ENCODE measurements around the gene SLC18A3.

The SLC18A3 gene

DNA sequence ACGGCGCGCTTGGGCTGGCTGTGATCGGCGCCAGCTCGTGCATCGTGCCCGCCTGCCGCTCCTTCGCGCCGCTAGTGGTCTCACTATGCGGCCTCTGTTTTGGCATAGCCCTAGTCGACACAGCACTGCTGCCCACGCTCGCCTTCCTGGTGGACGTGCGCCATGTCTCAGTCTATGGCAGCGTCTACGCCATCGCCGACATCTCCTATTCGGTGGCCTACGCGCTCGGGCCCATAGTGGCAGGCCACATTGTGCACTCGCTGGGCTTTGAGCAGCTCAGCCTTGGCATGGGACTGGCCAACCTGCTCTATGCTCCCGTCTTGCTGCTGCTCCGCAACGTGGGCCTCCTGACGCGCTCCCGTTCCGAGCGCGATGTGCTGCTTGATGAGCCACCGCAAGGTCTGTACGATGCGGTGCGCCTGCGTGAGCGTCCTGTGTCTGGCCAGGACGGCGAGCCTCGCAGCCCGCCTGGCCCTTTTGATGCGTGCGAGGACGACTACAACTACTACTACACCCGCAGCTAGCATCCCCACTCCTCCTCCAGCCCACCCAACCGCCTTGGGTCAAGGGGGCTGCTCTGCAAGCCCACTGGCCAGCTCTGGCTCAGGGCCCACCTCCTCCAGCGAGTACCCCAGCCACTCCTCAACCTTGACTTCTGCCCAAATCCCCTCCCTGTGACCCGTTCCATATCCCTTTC, 1.9 kb downstream of the SLC18A3 start:
- no peak for DNase-seq (ENCODE audit: low read depth)

DNA sequence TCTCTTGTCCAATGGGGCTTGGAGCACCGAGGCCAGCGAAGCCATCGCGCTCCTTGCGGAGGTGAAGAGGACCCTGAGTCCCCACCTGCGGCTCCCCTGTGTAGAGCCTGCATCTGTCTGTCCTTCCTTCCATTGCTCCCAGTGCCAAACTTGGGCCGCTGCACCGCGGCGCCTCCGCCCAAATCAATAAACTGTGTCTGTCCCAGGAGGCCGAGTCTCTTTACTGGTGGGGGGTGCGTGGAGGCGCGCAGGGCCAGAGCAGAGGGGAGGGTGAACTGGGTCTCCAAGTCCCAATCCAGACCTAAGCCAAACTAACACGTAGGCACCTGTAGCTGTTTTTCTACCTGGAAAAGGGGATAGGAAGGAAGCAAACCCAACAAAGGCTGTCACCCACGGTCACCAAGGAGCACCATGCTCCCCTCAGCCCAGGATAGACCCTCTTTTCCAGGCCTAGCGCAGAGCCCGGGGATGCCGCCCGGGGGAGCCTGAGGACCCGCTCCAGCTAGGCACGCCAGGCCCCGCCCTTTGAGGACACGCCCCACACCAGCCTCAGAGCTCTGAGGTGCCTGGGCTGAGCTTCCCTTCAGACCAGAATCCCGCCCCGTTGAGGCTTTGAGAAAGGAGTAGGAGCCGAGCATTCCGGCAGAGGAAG, 2.5 kb downstream of the SLC18A3 start:
- no peak for DNase-seq (ENCODE audit: low read depth)

DNA sequence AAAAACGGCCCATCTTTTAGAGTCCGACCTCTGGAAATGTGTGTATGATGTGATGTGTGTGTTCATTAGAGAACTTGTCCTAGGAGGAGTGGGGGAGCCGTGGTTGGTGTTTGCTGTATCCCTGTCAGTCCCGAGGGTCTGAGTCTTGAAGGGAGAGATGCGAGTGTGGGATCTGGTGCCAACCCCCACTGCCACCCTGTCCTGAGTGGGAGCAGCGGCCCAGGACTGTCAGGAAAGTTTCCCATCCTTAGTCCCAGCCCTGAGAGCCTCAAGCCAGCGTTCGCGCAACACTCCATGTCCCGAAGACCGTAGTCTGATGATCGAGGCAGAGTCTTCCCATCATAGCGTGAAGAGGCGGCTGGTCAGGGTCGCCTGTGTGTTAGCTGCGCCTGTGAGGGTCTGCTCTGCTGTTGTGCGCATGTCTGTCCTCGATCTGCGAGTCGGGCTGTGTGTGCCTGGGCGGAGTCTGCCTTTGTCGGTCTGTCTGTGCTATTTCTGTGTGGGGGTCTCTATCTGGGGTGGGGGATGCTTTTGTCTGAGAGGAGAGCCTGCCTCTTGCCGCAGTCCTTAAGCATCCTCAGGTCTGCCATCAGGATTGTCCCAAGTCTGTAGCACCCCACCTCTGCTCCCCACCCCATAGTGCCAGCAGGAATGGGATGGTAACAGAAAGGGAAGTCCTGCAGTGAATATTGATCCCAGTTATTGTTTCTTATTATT, 3.2 kb downstream of the SLC18A3 start:
- DNase-seq (ENCODE audit: low read depth) = no peak

DNA sequence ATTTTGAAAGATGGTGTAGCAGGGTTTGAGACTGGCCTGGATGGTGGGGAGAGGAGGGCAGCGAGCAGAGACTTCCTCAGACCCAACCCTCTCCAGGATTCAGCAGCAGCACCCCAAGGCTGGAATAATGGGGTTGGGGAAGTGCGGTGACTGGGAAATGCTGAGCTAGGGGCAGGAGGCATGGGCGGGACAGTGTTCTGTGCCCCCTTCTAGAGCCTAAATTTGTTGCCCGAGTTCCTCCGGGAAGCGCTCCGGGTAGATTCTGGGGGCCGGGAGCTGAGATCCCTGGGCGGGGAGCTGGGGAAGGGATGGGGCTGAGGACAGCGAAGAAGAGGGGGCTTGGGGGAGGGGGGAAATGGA, 3.8 kb downstream of the SLC18A3 start, which contains the start of gene CHAT:
Gene CHAT (plus strand): TSS at position 156 of the 360 bp plus-strand sequence. CDS start 153 bp downstream, at position 309.
- DNase-seq (ENCODE audit: low read depth) = no peak

DNA sequence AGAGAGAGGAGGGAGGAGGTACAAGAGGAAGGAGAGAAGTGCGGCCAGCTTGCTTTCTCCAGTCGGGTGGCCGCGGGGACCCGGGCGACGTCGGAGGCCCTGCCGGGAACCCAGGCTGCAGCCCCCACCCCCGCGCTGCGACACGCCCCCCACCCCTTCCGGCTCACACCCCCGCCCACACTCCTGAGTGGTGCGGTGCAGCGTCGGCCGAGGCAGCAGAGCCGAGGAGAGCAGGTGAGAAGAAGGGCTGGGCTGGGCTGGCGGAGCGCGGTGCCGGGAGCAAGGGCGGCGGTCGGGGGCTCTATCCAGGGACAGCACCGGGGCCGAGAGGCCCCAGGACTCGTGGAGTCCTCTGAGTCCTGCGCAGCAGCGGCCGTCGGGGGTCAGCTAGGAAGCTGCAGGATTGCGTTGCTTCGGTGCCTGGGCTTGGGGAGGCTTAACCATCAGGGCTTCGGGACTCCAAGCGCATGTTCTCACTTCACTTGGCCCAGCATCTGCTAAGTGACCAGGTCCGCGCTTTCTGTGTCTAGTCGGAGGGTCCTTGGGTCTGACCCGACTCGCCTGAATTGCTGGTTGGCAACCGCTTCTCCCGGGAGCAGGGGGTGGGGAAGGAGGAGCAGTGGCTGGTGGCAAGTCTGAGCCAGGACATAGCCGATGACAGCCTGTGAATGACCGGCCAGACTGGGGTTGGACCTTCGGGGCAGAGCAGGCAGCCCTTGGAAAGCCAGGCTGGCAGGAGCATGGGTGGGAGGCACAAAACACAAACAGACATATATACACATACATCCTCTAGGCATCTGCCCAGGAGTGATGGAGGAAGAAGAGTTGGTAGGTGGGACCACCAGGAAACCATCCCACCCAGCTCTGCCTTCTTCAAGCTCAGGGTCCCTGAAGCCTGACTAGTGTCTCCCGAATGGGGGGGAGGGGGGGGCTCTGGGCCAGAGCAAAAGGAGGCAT, 4.4 kb downstream of the SLC18A3 start:
- DNase-seq (ENCODE audit: low read depth) = no peak

DNA sequence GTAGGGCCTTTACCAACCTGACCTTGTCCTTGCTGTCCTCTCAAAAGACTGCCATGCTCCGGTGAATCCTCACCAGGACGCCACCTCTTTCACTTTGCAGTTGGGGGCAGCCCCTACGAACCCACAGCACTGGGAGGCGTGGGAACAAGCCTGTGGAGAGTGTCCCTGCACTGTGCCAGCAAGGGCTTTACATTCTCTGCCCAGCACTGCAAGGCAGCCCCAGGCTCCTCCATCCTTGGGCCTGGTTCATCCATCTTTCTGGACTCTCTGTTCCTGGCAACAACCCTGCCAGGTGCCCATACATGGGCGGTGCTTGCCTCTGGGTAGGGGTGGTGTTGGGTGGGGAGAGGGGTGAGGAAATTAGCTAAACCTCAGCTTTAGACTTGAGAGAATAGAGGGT, 5.1 kb downstream of the SLC18A3 start:
- no peak for DNase-seq (ENCODE audit: low read depth)

DNA sequence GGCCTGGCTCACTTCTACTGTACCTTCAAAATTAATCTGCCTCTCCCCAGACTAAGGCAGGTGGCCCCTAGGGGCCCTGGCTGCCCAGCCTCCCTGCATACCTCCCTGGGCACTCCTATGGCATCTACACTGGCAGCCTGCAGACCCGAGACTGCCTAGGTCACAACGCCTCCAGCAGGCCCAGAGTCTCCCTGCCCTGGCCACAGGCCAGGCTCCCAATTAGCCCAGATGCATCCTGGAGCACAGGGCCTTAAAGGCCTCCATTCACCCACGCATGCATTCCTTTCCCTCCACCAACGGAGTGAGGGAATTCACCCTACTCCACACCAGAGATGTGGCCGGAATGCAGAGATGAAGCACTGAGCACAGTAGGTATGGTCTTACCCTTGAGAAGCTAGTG, 5.6 kb downstream of the SLC18A3 start:
- no peak for DNase-seq (ENCODE audit: low read depth)

DNA sequence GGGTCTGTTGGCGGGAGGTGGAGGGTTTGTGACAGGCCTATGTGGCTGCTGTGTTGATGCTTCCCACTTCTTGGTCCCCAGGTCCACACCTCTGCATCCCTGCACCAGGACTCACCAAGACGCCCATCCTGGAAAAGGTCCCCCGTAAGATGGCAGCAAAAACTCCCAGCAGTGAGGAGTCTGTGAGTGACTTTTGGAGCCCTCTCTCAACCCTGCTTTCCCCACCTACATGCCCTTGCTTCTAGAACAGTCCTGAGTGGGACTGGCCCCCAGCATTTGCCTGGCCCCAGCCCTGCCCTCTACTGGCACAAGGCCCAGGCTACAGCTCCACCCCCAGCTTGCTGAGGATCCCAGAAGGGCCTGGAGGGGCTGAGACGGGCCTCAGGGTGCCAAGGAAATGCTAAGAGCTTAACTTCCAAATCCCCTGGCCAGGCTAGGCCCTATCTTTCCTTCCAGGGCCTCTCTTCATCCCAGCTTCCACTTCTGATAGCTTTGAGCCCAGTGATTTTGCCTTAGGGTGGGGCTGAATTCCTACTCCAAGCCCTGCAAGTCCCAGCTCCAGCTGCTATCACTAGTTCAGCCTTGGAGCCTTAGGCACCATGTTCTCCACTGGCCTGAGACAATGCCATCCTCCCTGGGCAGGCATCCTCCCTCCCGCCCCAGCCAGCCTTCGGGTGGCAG, 6.5 kb downstream of the SLC18A3 start:
- no peak for DNase-seq (ENCODE audit: low read depth)

DNA sequence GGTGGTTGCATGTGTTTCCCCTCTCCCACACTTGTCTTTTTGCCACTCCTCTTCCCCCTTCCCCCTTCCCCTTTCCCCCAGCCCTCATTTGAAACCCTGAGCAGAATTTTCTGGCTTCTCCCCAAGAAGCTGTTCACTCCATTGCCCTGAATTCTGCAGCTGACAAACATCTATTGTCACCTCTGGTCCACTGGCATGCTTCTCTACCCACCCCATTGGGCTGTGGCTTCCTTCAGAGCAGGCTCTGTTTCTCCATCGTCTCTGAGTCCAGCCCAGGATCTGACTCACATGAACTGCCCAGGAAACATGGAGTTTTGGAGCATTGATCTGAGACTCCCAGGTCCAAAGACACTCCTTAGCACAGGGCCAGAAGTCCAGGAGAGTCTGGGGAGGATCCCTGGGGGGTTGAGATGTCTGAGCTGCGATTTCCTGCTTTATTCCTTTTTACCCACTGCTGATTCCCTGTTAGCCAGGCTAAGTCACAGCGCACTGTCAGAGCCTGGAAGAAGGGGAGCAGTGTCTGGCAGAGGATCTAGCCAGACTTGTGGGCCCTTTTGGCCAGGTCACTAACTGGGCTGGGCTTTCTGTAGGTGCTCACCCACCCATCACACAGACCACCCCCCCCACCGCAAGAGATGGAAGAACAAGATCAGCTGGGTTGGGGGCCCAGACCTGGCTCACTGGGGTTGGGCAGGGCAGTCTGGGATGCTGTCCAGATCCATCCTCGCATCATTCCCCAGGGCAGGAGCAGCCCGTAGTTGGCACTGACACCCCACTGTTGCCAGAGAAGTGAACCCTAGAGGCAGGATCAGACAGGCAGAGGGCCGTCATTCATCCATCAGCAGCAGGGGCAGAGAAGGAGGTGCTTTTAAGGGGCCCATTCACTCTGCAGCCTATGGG, 7.3 kb downstream of the SLC18A3 start:
- no peak for DNase-seq (ENCODE audit: low read depth)

DNA sequence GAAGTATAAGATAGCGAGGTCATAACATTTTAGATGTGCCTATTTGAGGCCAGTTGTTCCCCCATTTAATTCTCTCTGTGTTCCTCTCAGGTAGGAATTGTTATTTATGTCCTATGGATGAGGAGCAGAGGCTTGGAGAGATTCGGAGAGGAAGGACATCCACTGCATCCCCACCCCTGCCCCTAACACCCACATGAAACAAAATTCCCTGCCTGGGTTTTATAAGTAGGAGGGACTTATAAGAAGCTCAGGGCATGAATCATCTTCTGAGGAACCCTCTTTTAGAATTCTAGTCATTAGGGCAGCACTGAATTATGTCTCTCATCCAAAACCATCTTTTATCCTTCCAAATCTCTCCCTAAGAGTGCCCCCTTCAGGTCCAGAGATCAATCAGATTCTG, 8.7 kb downstream of the SLC18A3 start:
- no peak for DNase-seq (ENCODE audit: low read depth)

DNA sequence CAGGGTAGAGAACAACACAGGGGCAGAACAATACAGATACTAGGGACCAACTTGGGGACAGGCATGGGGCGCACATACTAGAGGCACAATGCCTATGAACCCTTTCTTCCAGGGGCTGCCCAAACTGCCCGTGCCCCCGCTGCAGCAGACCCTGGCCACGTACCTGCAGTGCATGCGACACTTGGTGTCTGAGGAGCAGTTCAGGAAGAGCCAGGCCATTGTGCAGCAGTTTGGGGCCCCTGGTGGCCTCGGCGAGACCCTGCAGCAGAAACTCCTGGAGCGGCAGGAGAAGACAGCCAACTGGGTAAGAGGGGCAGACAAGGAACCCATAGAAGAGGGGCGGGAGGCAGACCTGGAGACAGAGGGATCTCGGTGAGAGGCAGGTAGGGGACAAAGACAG, 9.5 kb downstream of the SLC18A3 start:
- no peak for DNase-seq (ENCODE audit: low read depth)

DNA sequence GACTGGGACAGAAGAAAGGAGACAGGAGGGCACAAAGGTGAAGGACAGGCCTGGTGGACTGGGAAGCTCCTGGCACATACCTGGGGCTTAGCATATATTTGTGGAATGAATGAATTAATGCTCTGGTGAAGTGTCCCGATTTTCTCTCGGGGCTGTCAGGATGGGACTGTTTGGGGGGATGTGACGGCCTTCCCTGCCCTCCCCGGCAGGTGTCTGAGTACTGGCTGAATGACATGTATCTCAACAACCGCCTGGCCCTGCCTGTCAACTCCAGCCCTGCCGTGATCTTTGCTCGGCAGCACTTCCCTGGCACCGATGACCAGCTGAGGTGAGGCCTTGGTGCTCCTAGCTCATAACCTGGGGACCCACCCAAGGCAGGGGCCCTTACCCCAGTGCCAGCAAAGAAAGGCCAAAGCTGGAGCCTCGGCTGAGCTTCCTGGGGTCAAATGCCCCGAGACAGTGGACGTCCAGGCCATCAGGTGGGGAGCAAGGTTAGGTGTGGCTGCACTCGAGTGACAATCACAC, 10.2 kb downstream of the SLC18A3 start:
- no peak for DNase-seq (ENCODE audit: low read depth)

DNA sequence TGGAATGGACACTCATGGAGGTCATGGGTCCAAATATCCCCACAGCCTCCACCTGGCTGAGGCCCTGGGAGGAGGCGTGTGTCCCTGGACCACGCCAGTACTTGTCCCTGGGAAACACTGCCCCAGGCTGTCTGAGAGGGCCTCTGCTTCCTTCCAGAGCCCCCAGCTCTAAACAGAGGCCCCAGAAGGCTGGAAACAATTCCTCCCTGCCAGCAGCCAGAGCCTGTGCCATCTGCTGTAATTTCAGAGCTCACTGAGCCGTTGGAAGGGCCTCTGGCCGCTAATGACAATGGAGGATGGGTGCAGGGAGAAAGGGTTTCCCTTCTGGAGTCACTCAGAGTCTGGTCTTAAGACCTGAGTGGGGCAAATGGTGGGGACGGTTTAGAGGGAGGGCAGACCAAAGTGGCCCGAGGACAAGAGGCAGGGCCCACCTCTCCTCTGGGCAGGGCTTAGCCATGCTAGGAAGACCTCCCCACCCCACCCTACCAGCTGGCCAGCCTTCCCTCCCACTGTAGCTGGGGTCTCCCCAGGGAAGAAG, 10.8 kb downstream of the SLC18A3 start:
- no peak for DNase-seq (ENCODE audit: low read depth)

DNA sequence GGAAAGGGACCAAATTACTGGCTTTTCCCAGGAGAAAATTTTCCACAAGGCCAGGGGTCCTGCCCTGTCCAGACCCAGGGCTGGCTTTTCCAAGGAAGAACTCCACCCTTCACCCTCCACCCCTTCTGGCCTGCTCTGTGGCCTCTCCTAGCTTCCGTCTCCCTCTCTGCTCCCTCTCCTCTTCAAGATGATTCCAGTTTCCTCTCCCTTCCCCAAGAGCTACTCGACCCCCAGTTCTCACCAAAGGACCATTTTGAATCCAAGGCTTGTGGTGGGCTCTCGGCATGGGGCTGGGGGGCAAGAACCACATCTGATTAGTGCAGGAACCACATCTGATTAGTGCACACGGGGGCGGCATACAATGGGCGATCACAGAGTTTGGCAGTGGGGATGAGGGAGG, 11.5 kb downstream of the SLC18A3 start:
- no peak for DNase-seq (ENCODE audit: low read depth)

DNA sequence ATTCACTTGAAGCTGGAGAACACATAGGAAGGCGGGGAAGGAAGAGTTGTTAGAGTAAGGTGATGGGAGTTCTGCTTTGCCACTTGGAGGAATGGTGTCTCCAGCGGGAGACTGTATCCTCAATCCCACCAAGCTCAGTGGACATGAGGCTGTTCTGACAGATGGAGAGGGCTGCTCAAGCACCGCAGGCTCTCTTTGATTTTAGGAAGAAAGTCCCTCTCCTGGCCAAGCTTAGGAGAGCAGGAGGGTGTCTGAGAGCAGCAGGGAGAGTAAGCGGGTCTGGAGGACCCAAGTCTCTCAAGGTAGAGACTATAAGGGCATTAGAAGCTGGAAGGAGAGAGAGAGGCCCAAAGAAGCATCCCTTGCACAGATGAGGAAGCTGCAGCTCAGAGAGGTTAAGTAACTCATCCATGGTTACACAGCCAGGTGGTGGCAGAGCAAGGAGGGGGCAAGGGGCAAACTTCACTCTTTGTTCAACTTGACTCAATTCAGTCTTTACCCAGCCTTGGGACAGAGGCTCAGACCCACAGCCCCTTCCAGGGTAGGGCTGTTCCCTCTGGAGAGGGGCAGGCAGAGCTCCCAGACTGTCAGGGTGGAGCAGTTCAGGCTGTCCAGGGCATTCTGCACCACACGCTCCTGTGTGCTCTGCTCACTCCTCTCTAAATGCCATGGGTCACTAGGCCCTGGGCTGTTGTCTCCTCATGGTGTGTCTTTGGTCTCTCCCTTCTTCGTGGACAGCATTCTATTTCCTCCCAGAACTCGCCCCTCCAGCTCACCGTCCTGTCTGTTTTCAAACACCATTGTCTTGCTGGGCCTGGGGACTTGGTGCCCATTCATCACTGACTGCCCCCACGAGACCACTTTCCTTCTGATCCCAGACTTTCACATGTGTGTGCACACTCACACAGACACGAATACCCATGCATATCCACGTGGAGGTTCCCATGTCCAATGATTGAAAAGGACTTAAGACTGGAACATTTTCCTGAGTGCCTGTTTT, 12.6 kb downstream of the SLC18A3 start:
- no peak for DNase-seq (ENCODE audit: low read depth)

DNA sequence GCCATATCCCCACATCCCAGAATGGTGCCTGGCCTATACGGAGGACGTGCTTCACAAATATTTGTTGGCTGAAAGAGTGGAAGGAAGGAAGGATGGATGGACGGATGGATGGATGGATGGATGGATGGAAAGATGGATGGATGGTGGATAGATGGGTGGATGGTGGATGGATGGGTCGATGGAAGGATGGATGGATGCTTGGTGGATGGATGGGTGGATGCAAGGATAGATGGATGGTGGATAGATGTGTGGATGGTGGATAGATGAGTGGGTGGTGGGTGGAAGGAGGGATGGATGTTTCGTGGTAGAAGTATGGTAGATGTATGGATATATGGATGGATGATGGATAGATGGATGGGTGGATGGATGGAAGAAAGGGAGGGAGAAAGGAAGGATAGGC, 14.5 kb downstream of the SLC18A3 start:
- DNase-seq (ENCODE audit: low read depth) = no peak

DNA sequence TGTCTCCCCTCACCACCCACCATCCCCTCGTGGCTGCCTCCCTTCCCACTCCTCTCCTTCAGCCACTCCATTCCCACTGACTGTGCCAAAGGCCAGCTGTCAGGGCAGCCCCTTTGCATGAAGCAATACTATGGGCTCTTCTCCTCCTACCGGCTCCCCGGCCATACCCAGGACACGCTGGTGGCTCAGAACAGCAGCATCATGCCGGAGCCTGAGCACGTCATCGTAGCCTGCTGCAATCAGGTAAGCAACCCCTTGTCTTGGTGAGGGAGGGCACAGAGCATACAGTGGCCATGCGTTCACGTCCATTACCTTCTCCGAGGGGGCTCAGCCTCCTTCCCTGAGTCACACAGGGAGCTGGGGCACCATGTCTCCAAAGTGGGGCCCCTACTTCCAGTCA, 15.3 kb downstream of the SLC18A3 start:
- DNase-seq (ENCODE audit: low read depth) = no peak

DNA sequence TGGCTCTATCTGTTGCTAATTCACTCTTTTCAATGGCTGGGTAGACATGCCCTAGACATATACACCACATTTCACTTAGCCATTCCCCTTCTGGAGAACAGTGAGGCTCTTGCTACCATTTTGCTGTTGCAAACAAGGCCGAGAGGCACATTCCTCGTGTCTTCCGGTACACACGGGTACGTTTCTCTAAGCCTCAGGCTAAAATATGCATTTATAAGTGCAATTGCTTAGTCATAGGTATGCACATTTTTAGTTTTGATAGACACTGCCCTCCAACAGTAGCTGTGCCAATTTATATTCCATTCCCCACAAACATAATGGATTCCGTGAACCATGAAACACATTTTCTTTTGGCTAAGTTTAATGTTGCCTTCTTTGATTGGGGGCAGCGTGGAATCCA, 16.9 kb downstream of the SLC18A3 start:
- no peak for DNase-seq (ENCODE audit: low read depth)

All from iris pigment epithelial cell (primary cell).